Ovary (tissue), 9 donors: ENCODE results near the gene BARHL2. TPM values are rescaled to one million over a fixed set of nuclear protein-coding genes. Genes with fewer than 3 reads are reported as not detected.

Experiments used
- DNase-seq, 5 donors: peaks; one replicate each; pipeline ENCODE4 v3.0.0-alpha.2; 2019 to 2020
- H3K27ac ChIP-seq, 2 donors: fragments of 200-600 bp; one replicate each; pipeline versions ENCODE4 v1.5.1 to v1.8.0; 2019 to 2022
- H3K27me3 ChIP-seq: fragments of 200-600 bp; one replicate; pipeline ENCODE4 v1.8.0; 2022
- H3K36me3 ChIP-seq: fragments of 200-600 bp; sonication (generic); one replicate; pipeline ENCODE4 v1.5.1; 2019
- H3K4me1 ChIP-seq: one replicate; pipeline ENCODE4 v1.8.1; 2013; ENCODE audit warnings: mild to moderate bottlenecking, moderate library complexity; ENCODE audit not compliant: insufficient read depth
- H3K4me3 ChIP-seq: fragments of 200-600 bp; sonication (generic); one replicate; pipeline ENCODE4 v1.5.1; 2017
- H3K9me3 ChIP-seq, 2 donors: fragments of 200-600 bp in 1 of 2; sonication (generic) in 1 of 2; one replicate each; pipeline versions ENCODE4 v1.5.1 to v1.8.1; 2013 to 2019; ENCODE audit warnings: mild to moderate bottlenecking in 1 of 2, moderate library complexity in 1 of 2
- EP300 ChIP-seq: sonication (generic); formaldehyde crosslinking; IDR thresholded peaks from one replicate; pipeline ENCODE4 v1.6.1; 2017; ENCODE audit warnings: antibody characterized with exemption
- POLR2A ChIP-seq: fragments of 450-650 bp; IDR thresholded peaks from one replicate; pipeline ENCODE4 v1.6.1; 2017; ENCODE audit warnings: antibody characterized with exemption, mild to moderate bottlenecking, moderate library complexity
- whole genome bisulfite sequencing, 3 donors: extraction: QIAGEN DNeasy Blood & Tissue Kit in 1 of 3; methylation state at CpG; one replicate each; pipeline versions ENCODE4 v1.1.5 to v1.1.7; 2013 to 2017; 5-methylcytosine and 5-hydroxymethylcytosine counted together
- intact Hi-C, 4 donors: fragments of 100-400 bp; cut with DNase I; formaldehyde crosslinking; loops; one replicate each; pipeline versions ENCODE4 v1.11.0 to v1.15.1; 2022 to 2023
- polyA plus RNA-seq, 2 donors: library from polyadenylated mRNA; stranded (reverse); fragments of 200-250 nt in 1 of 2; fragments of 350-450 nt in 1 of 2; fragmentation: Illumina TruSeq in 1 of 2; extraction: RNeasy Lipid Tissue Mini Kit (QIAGEN cat#74804) in 1 of 2; gene quantifications; one replicate each; pipeline ENCODE4 v1.2.3, GENCODE V29; 2013 to 2014
- total RNA-seq, 7 donors: library from RNA; depleted of rRNA in 2 of 7; stranded (reverse); fragments of >200 nt in 2 of 7; fragmentation: NEBNext Ultra II Directional in 3 of 7; extraction: Animal tissue kit (Norgen Biotek cat#: 25700) in 3 of 7; gene quantifications; one replicate each; pipeline versions ENCODE4 v1.1.0 to v1.2.4, GENCODE V29; 2016 to 2023
- TF ChIP-seq, protein P1 (sequence below), 3 donors: fragments of 450-650 bp in 2 of 3; fragments of 200-600 bp in 1 of 3; IDR thresholded peaks; one replicate each; pipeline versions ENCODE4 v1.5.1 to v1.8.0; 2016 to 2022; ENCODE audit warnings: antibody characterized with exemption in 3 of 3, mild to moderate bottlenecking in 1 of 3
- donor health status: DM: no; HTN: no; CAD: no; lungs with moderate emphysema.
- donor health status: DM: no; HTN: no; CAD: no.
- donor health status: Bipolar disorder and iron deficiency.
- donor health status: DM: yes; HTN: yes; CAD: no.
- donor health status: DM: no; HTN: no; CAD: no.
- donor health status: DM: yes; HTN: yes; CAD: no.

Gene BARHL2
- total and polyA plus RNA-seq, 9 donors, result not detected

DNA sequence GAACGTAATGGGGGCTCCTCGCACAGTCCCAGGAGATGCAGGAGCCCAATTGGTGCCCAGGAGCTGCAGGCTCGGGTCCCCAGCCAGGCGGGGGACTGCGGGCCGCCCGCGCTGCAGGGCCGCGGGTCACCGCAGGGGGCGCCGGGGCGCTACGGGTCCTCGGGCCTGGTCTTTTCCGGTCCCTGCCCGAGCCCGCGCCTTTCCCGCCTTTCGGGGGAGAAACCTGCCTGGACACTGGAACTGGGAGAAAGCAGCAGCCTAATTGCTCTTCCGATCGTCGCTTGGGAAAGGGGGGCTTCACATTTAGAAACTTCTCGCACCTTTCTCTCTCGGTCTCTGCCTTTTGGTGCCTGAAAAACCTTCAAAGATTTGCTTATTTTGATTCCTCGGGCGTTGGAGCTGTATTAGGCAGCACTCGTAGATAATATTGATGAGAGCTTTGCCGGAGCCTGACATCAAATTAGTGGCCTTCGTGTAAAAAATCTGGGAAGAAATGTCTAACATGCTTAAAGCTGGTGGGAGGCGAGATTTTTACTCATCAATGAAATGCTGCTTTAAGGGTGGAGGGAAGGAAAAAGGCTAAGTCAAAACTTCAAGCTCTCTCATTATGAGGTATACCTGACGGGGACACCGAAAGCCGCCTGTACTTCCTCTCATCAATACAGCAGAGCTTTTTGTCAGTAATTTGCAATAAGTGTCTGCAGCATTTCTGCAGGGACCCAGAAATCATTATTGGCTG lies 12.6 kb upstream of the BARHL2 start:
- intact Hi-C loops, result loop anchor here in 1 of 4 donors (10.0 kb wide), 1 partner anchor 425 kb away; no protein-coding TSS in a partner anchor
- Histone ChIP-seq H3K4me3 (no peak overlapping the region), H3K4me1 (peaks cover 12% of the 10 kb centered on the region), H3K27me3 (no peaks in the 10 kb centered on the region), H3K36me3 (no peaks in the 10 kb centered on the region), H3K27ac (no peak overlapping the region), H3K9me3 (peaks cover 0 to 8% of the 10 kb centered on the region in 2 donors)
- DNase-seq, result no peak
- 11 to 14% (median 13%) methylated on average over 36 of the region's 36 CpGs for WGBS, 3 donors
- TF ChIP-seq POLR2A (no peak), EP300 (no peak)
- TF ChIP-seq, protein P1, sequence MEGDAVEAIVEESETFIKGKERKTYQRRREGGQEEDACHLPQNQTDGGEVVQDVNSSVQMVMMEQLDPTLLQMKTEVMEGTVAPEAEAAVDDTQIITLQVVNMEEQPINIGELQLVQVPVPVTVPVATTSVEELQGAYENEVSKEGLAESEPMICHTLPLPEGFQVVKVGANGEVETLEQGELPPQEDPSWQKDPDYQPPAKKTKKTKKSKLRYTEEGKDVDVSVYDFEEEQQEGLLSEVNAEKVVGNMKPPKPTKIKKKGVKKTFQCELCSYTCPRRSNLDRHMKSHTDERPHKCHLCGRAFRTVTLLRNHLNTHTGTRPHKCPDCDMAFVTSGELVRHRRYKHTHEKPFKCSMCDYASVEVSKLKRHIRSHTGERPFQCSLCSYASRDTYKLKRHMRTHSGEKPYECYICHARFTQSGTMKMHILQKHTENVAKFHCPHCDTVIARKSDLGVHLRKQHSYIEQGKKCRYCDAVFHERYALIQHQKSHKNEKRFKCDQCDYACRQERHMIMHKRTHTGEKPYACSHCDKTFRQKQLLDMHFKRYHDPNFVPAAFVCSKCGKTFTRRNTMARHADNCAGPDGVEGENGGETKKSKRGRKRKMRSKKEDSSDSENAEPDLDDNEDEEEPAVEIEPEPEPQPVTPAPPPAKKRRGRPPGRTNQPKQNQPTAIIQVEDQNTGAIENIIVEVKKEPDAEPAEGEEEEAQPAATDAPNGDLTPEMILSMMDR (IDR thresholded peaks at IDR 0.05), result no peak

DNA sequence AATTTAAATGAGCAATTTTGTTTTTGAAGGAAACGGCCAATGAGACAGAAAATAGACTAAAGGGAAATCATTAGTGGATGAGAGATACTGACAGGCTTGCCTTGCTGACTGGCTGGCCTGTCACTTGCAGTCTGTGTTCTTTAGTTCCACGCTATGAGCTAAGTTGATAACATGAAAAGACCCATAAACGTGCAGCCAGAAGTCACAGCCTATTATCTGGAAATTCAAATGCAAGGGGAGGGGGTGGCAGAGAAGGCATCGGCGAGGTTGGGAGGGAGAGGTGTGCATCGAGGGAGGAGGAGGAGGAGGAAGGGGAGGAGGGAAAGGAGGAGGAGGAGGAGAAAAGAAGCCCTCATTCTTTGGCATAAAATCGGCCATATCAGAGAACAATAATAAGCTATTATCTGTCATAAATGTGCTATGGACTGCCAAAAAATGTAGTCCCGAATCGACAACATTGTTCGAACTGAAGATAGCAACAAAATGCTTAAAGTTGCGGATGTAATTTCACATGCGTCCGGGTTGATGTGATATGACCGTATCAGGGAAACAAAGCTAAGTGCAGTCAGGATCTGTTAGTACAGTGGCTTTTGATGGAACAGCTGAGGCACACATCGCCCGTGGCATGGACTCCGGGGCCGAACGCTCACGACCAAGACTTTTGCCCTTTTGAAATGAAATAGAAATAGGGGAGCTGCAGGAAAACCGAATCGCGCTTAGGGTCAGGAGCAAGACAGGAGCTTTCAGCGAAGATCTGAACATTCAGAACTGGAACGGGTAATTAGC lies 11.6 kb upstream of the BARHL2 start:
- H3K27me3 ChIP-seq, result no peaks in the 10 kb centered on the region
- H3K36me3 ChIP-seq, result no peaks in the 10 kb centered on the region
- peaks cover 0 to 10% of the 10 kb centered on the region in 2 donors for H3K9me3 ChIP-seq
- H3K27ac ChIP-seq, result no peak overlapping the region
- DNase-seq, result no peak
- WGBS, 3 donors, result 10 to 12% (median 10%) methylated on average over 25 of the region's 25 CpGs
- no peak overlapping the region for H3K4me3 ChIP-seq
- intact Hi-C loops, result loop anchor here in 1 of 4 donors (10.0 kb wide), 1 partner anchor 426 kb away; no protein-coding TSS in a partner anchor
- TF ChIP-seq EP300 (no peak), POLR2A (no peak)
- TF ChIP-seq, protein P1 (IDR thresholded peaks at IDR 0.05), result no peak
- H3K4me1 ChIP-seq, result peaks cover 12% of the 10 kb centered on the region

DNA sequence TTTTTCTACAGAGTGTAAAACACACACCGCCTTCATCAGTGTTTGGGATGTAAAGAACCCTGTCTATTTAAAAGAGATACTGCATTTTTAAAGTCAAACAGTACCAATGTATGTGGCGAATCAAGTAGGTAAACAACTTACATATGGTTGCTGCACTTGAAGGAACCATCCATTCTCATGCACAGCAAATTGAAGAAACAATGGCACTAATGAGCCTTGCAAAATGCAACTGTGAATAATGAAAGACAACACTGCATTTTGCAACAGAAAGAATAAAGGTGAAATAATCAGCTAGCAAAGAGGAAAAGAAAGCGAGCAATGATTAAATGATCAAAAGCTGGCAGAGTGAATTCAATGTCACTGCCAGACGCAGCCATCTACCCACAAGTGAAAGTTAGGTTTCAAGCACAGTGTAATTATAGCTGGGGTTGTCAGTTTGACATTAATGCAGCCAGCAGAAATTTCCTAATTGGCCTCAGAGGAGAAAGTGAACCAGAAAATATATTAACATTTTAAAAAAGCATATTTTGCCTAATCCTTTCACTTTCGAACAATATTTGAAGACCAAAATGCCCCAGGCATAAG lies 10.9 kb upstream of the BARHL2 start:
- TF ChIP-seq, protein P1 (IDR thresholded peaks at IDR 0.05), result no peak
- TF ChIP-seq EP300 (no peak), POLR2A (no peak)
- Histone ChIP-seq H3K27ac (no peak overlapping the region), H3K9me3 (peaks cover 0 to 10% of the 10 kb centered on the region in 2 donors), H3K4me1 (peaks cover 12% of the 10 kb centered on the region), H3K27me3 (no peaks in the 10 kb centered on the region), H3K36me3 (no peaks in the 10 kb centered on the region), H3K4me3 (no peak overlapping the region)
- 28 to 32% (median 30%) methylated on average over 5 of the region's 5 CpGs for WGBS, 3 donors
- DNase-seq, result no peak
- intact Hi-C loops, result loop anchor here in 1 of 4 donors (10.0 kb wide), 1 partner anchor 427 kb away; no protein-coding TSS in a partner anchor

DNA sequence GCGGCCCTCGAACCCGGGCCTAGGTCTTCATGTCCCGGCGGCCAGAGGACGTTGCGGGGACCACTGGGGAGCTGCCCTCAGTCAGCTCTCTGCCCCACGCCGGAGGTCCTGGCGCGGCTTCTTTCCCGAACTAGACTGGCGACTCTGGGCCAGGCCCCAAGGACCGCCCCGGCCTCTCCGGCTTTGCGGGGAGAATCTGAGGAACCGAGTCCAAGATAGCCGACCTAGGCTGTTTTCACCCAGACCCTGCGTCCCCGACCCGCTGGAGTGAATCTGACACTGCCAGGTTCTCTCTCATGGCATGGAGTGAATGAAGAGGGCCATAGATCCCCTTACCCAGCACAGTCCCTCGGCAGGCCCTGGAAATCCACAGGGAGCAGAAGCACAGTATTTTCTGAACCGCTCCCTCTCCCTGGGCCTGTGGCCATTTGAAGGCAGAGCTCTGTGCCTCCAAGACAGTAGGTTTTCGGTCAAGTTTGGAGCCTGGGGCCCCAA lies 9.9 kb upstream of the BARHL2 start:
- DNase-seq, result no peak
- H3K36me3 ChIP-seq, result no peaks in the 10 kb centered on the region
- TF ChIP-seq POLR2A, result no peak
- TF ChIP-seq EP300, result no peak
- TF ChIP-seq, protein P1 (IDR thresholded peaks at IDR 0.05), result no peak
- H3K27me3 ChIP-seq, result peaks cover 3% of the 10 kb centered on the region
- H3K9me3 ChIP-seq, result peaks cover 0 to 10% of the 10 kb centered on the region in 2 donors
- 16 to 22% (median 17%) methylated on average over 25 of the region's 25 CpGs for WGBS, 3 donors
- intact Hi-C loops, result loop anchor here in 1 of 4 donors (10.0 kb wide), 1 partner anchor 428 kb away; no protein-coding TSS in a partner anchor
- no peak overlapping the region for H3K27ac ChIP-seq
- no peak overlapping the region for H3K4me3 ChIP-seq
- H3K4me1 ChIP-seq, result peaks cover 12% of the 10 kb centered on the region
